HepG2 (cell line): ENCODE data around the gene ETHE1. TPM values are rescaled to one million over a fixed set of nuclear protein-coding genes. Genes with fewer than 3 reads are reported as not detected.

Experiments
- GABPA ChIP-seq, 2 experiments: IDR thresholded peaks; 2 replicates each; pipeline ENCODE4 v1.6.1; 2011 to 2016; ENCODE audit warnings: low read depth in 2 of 2, low read length in 1 of 2, missing biosample characterization in 1 of 2, missing genetic modification characterization in 1 of 2
- HNRNPUL1 ChIP-seq: fragments of 200-400 bp; formaldehyde crosslinking; IDR thresholded peaks from 2 replicates; pipeline ENCODE4 v1.6.1; 2017; ENCODE audit warnings: low read depth, mild to moderate bottlenecking, low read length, moderate library complexity
- IKZF1 ChIP-seq: fragments of 450-650 bp; IDR thresholded peaks from 2 replicates; pipeline ENCODE4 v1.7.1; 2016
- IKZF5 ChIP-seq: IDR thresholded peaks from 2 replicates; pipeline ENCODE4 v1.6.1; 2018; ENCODE audit warnings: missing genetic modification reagents, mild to moderate bottlenecking, missing compliant biosample characterization
- KAT7 ChIP-seq: IDR thresholded peaks from 2 replicates; pipeline ENCODE4 v1.6.1; 2018; ENCODE audit warnings: borderline replicate concordance, missing compliant biosample characterization
- MXD4 ChIP-seq: IDR thresholded peaks from 2 replicates; pipeline ENCODE4 v1.6.1; 2016; ENCODE audit warnings: mild to moderate bottlenecking, missing biosample characterization, missing genetic modification reagents
- NBN ChIP-seq: fragments of 450-650 bp; conservative IDR thresholded peaks from 2 replicates; pipeline ENCODE4 v1.6.1; 2017
- NCOR1 ChIP-seq: fragments of 200-600 bp; sonication (generic); IDR thresholded peaks from 2 replicates; pipeline ENCODE4 v1.7.0; 2017; ENCODE audit warnings: antibody characterized with exemption, low read length, borderline replicate concordance
- TAF1 ChIP-seq: sonication (generic); formaldehyde crosslinking; IDR thresholded peaks from 2 replicates; pipeline ENCODE4 v1.4.0; 2020; ENCODE audit warnings: missing genetic modification reagents
- THYN1 ChIP-seq: sonication (generic); formaldehyde crosslinking; IDR thresholded peaks from 2 replicates; pipeline ENCODE4 v1.8.1; 2023; ENCODE audit warnings: low read depth, mild to moderate bottlenecking, moderate library complexity, missing genetic modification reagents, borderline replicate concordance
- TRAFD1 ChIP-seq: sonication (generic); formaldehyde crosslinking; IDR thresholded peaks from 2 replicates; pipeline ENCODE4 v1.5.1; 2020; ENCODE audit warnings: missing genetic modification reagents, mild to moderate bottlenecking, borderline replicate concordance
- TRIM24 ChIP-seq: sonication (generic); formaldehyde crosslinking; IDR thresholded peaks from 2 replicates; pipeline ENCODE4 v1.8.0; 2022; ENCODE audit warnings: mild to moderate bottlenecking, missing genetic modification reagents
- ZHX2 ChIP-seq, 2 experiments: sonication (generic) in 1 of 2; formaldehyde crosslinking in 1 of 2; IDR thresholded peaks; 2 replicates each; pipeline versions ENCODE4 v1.6.1 to v1.9.0; 2014 to 2022; ENCODE audit warnings: antibody characterized with exemption in 1 of 2, borderline replicate concordance in 1 of 2, inconsistent platforms in 1 of 2, low read depth in 1 of 2, missing genetic modification reagents in 1 of 2
- ZNF687 ChIP-seq: sonication (generic); formaldehyde crosslinking; IDR thresholded peaks from 2 replicates; pipeline ENCODE4 v1.5.1; 2020; ENCODE audit warnings: mild to moderate bottlenecking, missing genetic modification reagents, moderate library complexity
- ZNF841 ChIP-seq: sonication (generic); formaldehyde crosslinking; IDR thresholded peaks from 2 replicates; pipeline ENCODE4 v1.8.1; 2023; ENCODE audit warnings: missing genetic modification reagents, borderline replicate concordance
- polyA plus RNA-seq, 8 experiments: library from polyadenylated mRNA; depleted of rRNA in 3 of 8; stranded (reverse) in 7 of 8; unstranded in 1 of 8; fragments of >200 nt; fragmentation: Illumina TruSeq in 4 of 8; extraction: Trizol in 4 of 8; gene quantifications; 2 replicates each; pipeline versions ENCODE4 v1.2.1 to v1.2.3, GENCODE V29; 2011 to 2016; ENCODE audit warnings: low read depth in 4 of 8, missing spikeins in 1 of 8, mixed read lengths in 1 of 8; ENCODE audit not compliant: insufficient read depth in 1 of 8
- total RNA-seq, 5 experiments: library from RNA; depleted of rRNA; stranded (reverse); fragments of >200 nt; fragmentation: Illumina TruSeq; extraction: Trizol; gene quantifications; 2 replicates each; pipeline ENCODE4 v1.2.3, GENCODE V29; 2016; ENCODE audit warnings: low read depth in 1 of 5

Gene ETHE1
- total and polyA plus RNA-seq, 2 of the 13 experiments (the other 11 are each of a cell fraction or from before 2014, with no cell fraction given): 32.5 to 58.4 TPM

- TF ChIP-seq THYN1 (CRISPR knock-in tag): no peak
- TF ChIP-seq TRIM24: no peak
- 0 out of 2 replicates have a peak, but pooled peaks have one; percentile 72 for TF ChIP-seq TRAFD1 (CRISPR knock-in tag)
- peak; percentile 27; the same call in 1 of the 2 replicates for TF ChIP-seq NCOR1
- no peak for TF ChIP-seq ZHX2 (IDR thresholded peaks at IDR 0.05; ENCODE audit: low read depth)
- no peak for TF ChIP-seq ZHX2 (CRISPR knock-in tag; IDR thresholded peaks at IDR 0.05; ENCODE audit: borderline replicate concordance)
- peak; percentile 51 for TF ChIP-seq GABPA (IDR thresholded peaks at IDR 0.05; ENCODE audit: low read depth, low read length)
- TF ChIP-seq GABPA (CRISPR knock-in tag; IDR thresholded peaks at IDR 0.05; ENCODE audit: low read depth): peak; percentile 76
- no peak for TF ChIP-seq ZNF841 (CRISPR knock-in tag)
- TF ChIP-seq HNRNPUL1: no peak
- TF ChIP-seq MXD4: 0 out of 2 replicates have a peak, but pooled peaks have one; percentile 16
- no peak for TF ChIP-seq KAT7 (CRISPR knock-in tag)
- peak; percentile 55 for TF ChIP-seq TAF1
- no peak for TF ChIP-seq IKZF1
- peak; percentile 13; the same call in 1 of the 2 replicates for TF ChIP-seq IKZF5 (CRISPR knock-in tag)
- TF ChIP-seq ZNF687 (CRISPR knock-in tag): peak; percentile 73
- no peak for TF ChIP-seq NBN
These were observed 22.4 kb downstream of the ETHE1 start, which contains the start of gene PHLDB3 (continued) for GRCh38 chr19:43504426-43505185.
